Trophoblast cell (in vitro differentiated cells and primary cell): ENCODE results near the gene SCAF4.
"Not testable (repeated sequence)": the region's sequence is repeated elsewhere in the genome, so short reads cannot be mapped to it uniquely, and the experiment has no call there.

ENCODE experiments used
- DNase-seq, 2 donors: peaks; one replicate each; pipeline ENCODE4 v3.0.0-alpha.2; 2016
- H2AFZ ChIP-seq: 2 replicates; pipeline ENCODE4 v1.6.1; 2013; ENCODE audit warnings: low read length, moderate library complexity, mild to moderate bottlenecking; ENCODE audit not compliant: insufficient read depth, poor library complexity
- H2AK5ac ChIP-seq: 2 replicates; pipeline ENCODE4 v1.6.1; 2013; ENCODE audit warnings: mild to moderate bottlenecking, low read length
- H2BK120ac ChIP-seq: 2 replicates; pipeline ENCODE4 v1.6.1; 2013; ENCODE audit warnings: low read length, mild to moderate bottlenecking, moderate library complexity; ENCODE audit not compliant: insufficient read depth, poor library complexity
- H2BK12ac ChIP-seq: 2 replicates; pipeline ENCODE4 v1.6.1; 2013; ENCODE audit warnings: mild to moderate bottlenecking, low read length, moderate library complexity
- H2BK5ac ChIP-seq: 2 replicates; pipeline ENCODE4 v1.6.1; 2013; ENCODE audit warnings: low read length, low read depth, moderate library complexity, mild to moderate bottlenecking; ENCODE audit not compliant: poor library complexity
- H3K14ac ChIP-seq: 2 replicates; pipeline ENCODE4 v1.6.1; 2013; ENCODE audit warnings: mild to moderate bottlenecking, low read length
- H3K18ac ChIP-seq: 2 replicates; pipeline ENCODE4 v1.6.1; 2013; ENCODE audit warnings: mild to moderate bottlenecking, low read length
- H3K23ac ChIP-seq: 2 replicates; pipeline ENCODE4 v1.6.1; 2013; ENCODE audit warnings: low read length
- H3K27ac ChIP-seq: 2 replicates; pipeline ENCODE4 v1.5.1; 2013; ENCODE audit warnings: low read depth, mild to moderate bottlenecking, inconsistent platforms, low read length, moderate library complexity
- H3K27me3 ChIP-seq: 2 replicates; pipeline ENCODE4 v1.6.1; 2013; ENCODE audit warnings: inconsistent platforms, mild to moderate bottlenecking, low read length, moderate library complexity; ENCODE audit not compliant: insufficient read depth
- H3K36me3 ChIP-seq, 2 experiments: 1 replicate in 1 of 2; 2 replicates in 1 of 2; pipeline ENCODE4 v1.6.1; 2013; ENCODE audit warnings: low read length in 2 of 2, mild to moderate bottlenecking in 2 of 2, moderate library complexity in 1 of 2; ENCODE audit not compliant: insufficient read depth in 2 of 2, control insufficient read depth in 1 of 2
- H3K4ac ChIP-seq: 2 replicates; pipeline ENCODE4 v1.6.1; 2013; ENCODE audit warnings: low read depth, mild to moderate bottlenecking, low read length, moderate library complexity
- H3K4me1 ChIP-seq, 2 experiments: 1 replicate in 1 of 2; 2 replicates in 1 of 2; pipeline ENCODE4 v1.6.1; 2013; ENCODE audit warnings: low read length in 2 of 2, mild to moderate bottlenecking in 2 of 2, moderate library complexity in 1 of 2; ENCODE audit not compliant: insufficient read depth in 2 of 2, control insufficient read depth in 1 of 2
- H3K4me2 ChIP-seq: 2 replicates; pipeline ENCODE4 v1.6.1; 2013; ENCODE audit warnings: inconsistent platforms, mild to moderate bottlenecking, low read length, moderate library complexity
- H3K4me3 ChIP-seq: 2 replicates; pipeline ENCODE4 v1.5.1; 2013; ENCODE audit warnings: mild to moderate bottlenecking, low read depth, low read length, inconsistent platforms
- H3K79me1 ChIP-seq: one replicate; pipeline ENCODE4 v1.6.1; 2013; ENCODE audit warnings: low read length
- H3K79me2 ChIP-seq: 2 replicates; pipeline ENCODE4 v1.6.1; 2013; ENCODE audit warnings: low read length, mild to moderate bottlenecking; ENCODE audit not compliant: control insufficient read depth, insufficient read depth, poor library complexity
- H3K9ac ChIP-seq: 2 replicates; pipeline ENCODE4 v1.6.1; 2013; ENCODE audit warnings: mild to moderate bottlenecking, low read length
- H3K9me3 ChIP-seq: 2 replicates; pipeline ENCODE4 v1.6.1; 2013; ENCODE audit warnings: low read depth, mild to moderate bottlenecking, control low read depth, inconsistent platforms, low read length; ENCODE audit not compliant: insufficient read depth
- H4K12ac ChIP-seq: 2 replicates; pipeline ENCODE4 v1.6.1; 2013; ENCODE audit warnings: low read depth, mild to moderate bottlenecking, low read length, moderate library complexity
- H4K8ac ChIP-seq: 2 replicates; pipeline ENCODE4 v1.6.1; 2013; ENCODE audit warnings: low read depth, mild to moderate bottlenecking, low read length, moderate library complexity
- H4K91ac ChIP-seq: one replicate; pipeline ENCODE4 v1.6.1; 2013; ENCODE audit warnings: low read depth, mild to moderate bottlenecking, low read length, moderate library complexity
- WGBS: extraction: QIAGEN DNeasy Blood & Tissue Kit; methylation state at CpG from one replicate; pipeline ENCODE4 v1.1.7; 2013; ENCODE audit warnings: missing lambda C conversion rate; ENCODE audit not compliant: insufficient read length, insufficient coverage; ENCODE audit errors: extremely low coverage; 5-methylcytosine and 5-hydroxymethylcytosine counted together

The SCAF4 gene

GRCh38 chr21:31636874-31637273, 95.0 kb downstream of the SCAF4 start:
- Histone ChIP-seq H4K8ac (no peak overlapping the region), H3K27ac (no peak overlapping the region), H3K18ac (no peak overlapping the region), H2BK12ac (no peak overlapping the region), H3K23ac (no peak overlapping the region), H3K14ac (no peak overlapping the region), H3K27me3 (no peaks in the 10 kb centered on the region), H3K36me3 (no peaks in the 10 kb centered on the region), H2BK5ac (no peak overlapping the region), H4K12ac (no peak overlapping the region), H3K4ac (no peak overlapping the region), H3K79me1 (no peaks in the 10 kb centered on the region), H2BK120ac (no peak overlapping the region), H3K79me2 (no peaks in the 10 kb centered on the region), H3K4me1 (no peaks in the 10 kb centered on the region), H3K4me3 (no peak overlapping the region), H3K4me2 (no peak overlapping the region), H2AFZ (no peak overlapping the region), H3K9ac (no peak overlapping the region), H4K91ac (no peak overlapping the region), H2AK5ac (no peak overlapping the region), H3K9me3 (no peaks in the 10 kb centered on the region)
- DNase-seq = no peak
- no CpG with 5 or more reads among the region's 2 CpGs for WGBS

DNA sequence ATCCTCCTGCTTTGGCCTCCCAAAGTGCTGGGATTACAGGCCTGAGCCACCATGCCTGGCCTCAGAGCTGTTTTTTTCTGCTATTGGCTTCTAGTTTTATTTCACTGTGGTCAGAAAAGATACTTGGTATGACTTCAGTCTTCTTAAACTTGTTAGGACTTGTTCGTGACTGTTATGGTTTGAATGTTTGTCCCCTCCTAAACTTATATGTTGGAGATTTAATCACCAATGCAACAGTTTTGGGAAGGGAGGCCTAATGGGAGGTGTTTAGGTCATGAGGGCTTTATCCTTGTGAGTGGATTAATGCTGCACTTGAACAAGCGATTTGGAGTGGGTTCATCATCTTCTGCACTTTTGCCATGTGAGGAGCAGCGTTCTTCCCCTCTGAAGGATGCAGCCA, 96.9 kb downstream of the SCAF4 start:
- no peaks in the 10 kb centered on the region for H3K36me3 ChIP-seq
- no peak overlapping the region for H2BK12ac ChIP-seq
- H3K4ac ChIP-seq = no peak overlapping the region
- no peaks in the 10 kb centered on the region for H3K4me1 ChIP-seq
- no peaks in the 10 kb centered on the region for H3K27me3 ChIP-seq
- H3K79me1 ChIP-seq = no peaks in the 10 kb centered on the region
- no peak overlapping the region for H3K4me3 ChIP-seq
- no peak overlapping the region for H3K9ac ChIP-seq
- no CpG with 5 or more reads among the region's 3 CpGs for whole genome bisulfite sequencing
- no peak overlapping the region for H3K4me2 ChIP-seq
- H4K12ac ChIP-seq = no peak overlapping the region
- no peak overlapping the region for H2AK5ac ChIP-seq
- H4K91ac ChIP-seq = no peak overlapping the region
- H2BK5ac ChIP-seq = no peak overlapping the region
- H3K18ac ChIP-seq = no peak overlapping the region
- no peaks in the 10 kb centered on the region for H3K79me2 ChIP-seq
- no peak overlapping the region for H3K14ac ChIP-seq
- H2AFZ ChIP-seq = no peak overlapping the region
- H3K23ac ChIP-seq = no peak overlapping the region
- H4K8ac ChIP-seq = no peak overlapping the region
- H2BK120ac ChIP-seq = no peak overlapping the region
- H3K27ac ChIP-seq = no peak overlapping the region
- H3K9me3 ChIP-seq = no peaks in the 10 kb centered on the region
- no peak for DNase-seq

GRCh38 chr21:31631881-31632280, 100.0 kb downstream of the SCAF4 start:
- H3K4me1 ChIP-seq, H3K9me3 ChIP-seq, H2BK12ac ChIP-seq, H2BK120ac ChIP-seq, H3K79me2 ChIP-seq, H3K4me3 ChIP-seq, H2AK5ac ChIP-seq, H3K9ac ChIP-seq, H4K8ac ChIP-seq, H3K27me3 ChIP-seq, H3K18ac ChIP-seq, H3K4me2 ChIP-seq, H2AFZ ChIP-seq, H3K14ac ChIP-seq, H3K27ac ChIP-seq, H4K12ac ChIP-seq, H3K79me1 ChIP-seq, H2BK5ac ChIP-seq, H3K23ac ChIP-seq, H3K36me3 ChIP-seq, H3K4ac ChIP-seq, H4K91ac ChIP-seq: not testable (repeated sequence)
- DNase-seq = peak; percentile 69 to 85
- no CpG with 5 or more reads among the region's 6 CpGs for WGBS

DNA sequence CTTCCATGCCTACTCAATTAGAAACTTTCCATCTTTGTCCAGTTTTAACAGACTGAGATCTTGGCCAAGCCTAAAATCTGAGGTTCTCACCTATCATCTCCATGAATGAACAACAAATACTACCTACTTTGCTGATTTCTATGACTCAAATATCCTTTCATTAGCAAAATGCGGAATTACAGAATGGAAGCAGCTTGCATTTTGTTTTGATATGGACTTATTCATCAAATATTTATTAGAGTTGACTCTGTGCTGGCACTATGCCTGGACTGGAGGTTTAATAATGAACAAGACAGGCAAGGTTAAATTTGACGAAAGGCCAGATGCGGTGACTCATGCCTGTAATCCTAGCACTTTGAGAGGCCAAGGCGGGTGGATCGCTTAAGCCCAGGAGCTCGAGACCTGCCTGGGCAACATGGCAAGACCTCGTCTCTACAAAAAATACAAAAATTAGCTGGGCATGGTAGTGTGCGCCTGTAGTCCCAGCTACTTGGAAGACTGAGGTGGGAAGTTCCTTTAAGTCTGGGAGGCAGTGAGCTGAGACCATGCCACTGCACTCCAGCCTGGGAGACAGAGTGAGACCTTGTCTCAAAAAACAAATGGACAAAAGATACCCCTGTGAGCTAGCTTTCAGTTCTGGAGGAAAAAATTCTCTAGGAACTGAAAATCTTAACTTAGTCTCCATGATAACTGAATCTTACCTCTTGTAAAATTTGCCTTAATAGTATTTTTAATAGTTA, 101.8 kb downstream of the SCAF4 start:
- Histone ChIP-seq H4K8ac (no peak overlapping the region), H3K4me1 (no peaks in the 10 kb centered on the region), H3K4ac (no peak overlapping the region), H2BK120ac (no peak overlapping the region), H2BK12ac (no peak overlapping the region), H3K36me3 (no peaks in the 10 kb centered on the region), H3K14ac (no peak overlapping the region), H3K79me1 (no peaks in the 10 kb centered on the region), H2AK5ac (no peak overlapping the region), H3K4me3 (no peak overlapping the region), H2BK5ac (no peak overlapping the region), H2AFZ (no peak overlapping the region), H3K4me2 (no peak overlapping the region), H3K9me3 (peaks cover 5% of the 10 kb centered on the region), H4K91ac (no peak overlapping the region), H3K27ac (no peak overlapping the region), H4K12ac (no peak overlapping the region), H3K27me3 (no peaks in the 10 kb centered on the region), H3K18ac (no peak overlapping the region), H3K9ac (no peak overlapping the region), H3K79me2 (no peaks in the 10 kb centered on the region), H3K23ac (no peak overlapping the region)
- no CpG with 5 or more reads among the region's 8 CpGs for WGBS
- peak; percentile 10 to 11 for DNase-seq
